Osteoblast (primary cell): ENCODE results near the gene EPHA8. TPM values are rescaled to one million over a fixed set of nuclear protein-coding genes. Genes with fewer than 3 reads are reported as not detected.

ENCODE experiments used
- DNase-seq: peaks from one replicate; pipeline ENCODE4 v3.0.0; 2011; ENCODE audit warnings: low spot score, mixed read lengths; ENCODE audit not compliant: insufficient read length; ENCODE audit errors: missing footprints
- H2AFZ ChIP-seq: 2 replicates; pipeline ENCODE4 v1.6.0; 2011; ENCODE audit warnings: mild to moderate bottlenecking, low read length
- H3K27ac ChIP-seq: 2 replicates; pipeline ENCODE4 v1.5.1; 2011; ENCODE audit warnings: mild to moderate bottlenecking, low read depth, low read length, moderate library complexity
- H3K27me3 ChIP-seq: 2 replicates; pipeline ENCODE4 v1.6.0; 2012; ENCODE audit warnings: mild to moderate bottlenecking, control low read depth, inconsistent platforms, low read length, moderate library complexity; ENCODE audit not compliant: insufficient read depth
- H3K36me3 ChIP-seq: 2 replicates; pipeline ENCODE4 v1.5.1; 2011; ENCODE audit warnings: mild to moderate bottlenecking, low read length, control low read depth, moderate library complexity; ENCODE audit not compliant: insufficient read depth
- H3K4me1 ChIP-seq: 2 replicates; pipeline ENCODE4 v1.5.1; 2011; ENCODE audit warnings: mild to moderate bottlenecking, low read length, control low read depth, moderate library complexity; ENCODE audit not compliant: insufficient read depth
- H3K4me2 ChIP-seq: 2 replicates; pipeline ENCODE4 v1.6.0; 2011; ENCODE audit warnings: mild to moderate bottlenecking, low read length; ENCODE audit not compliant: insufficient read depth
- H3K4me3 ChIP-seq: fragments of 200-600 bp; sonication (generic); 3 replicates; pipeline ENCODE4 v1.5.1; 2012; ENCODE audit warnings: mild to moderate bottlenecking, low read length, inconsistent platforms; ENCODE audit not compliant: insufficient read depth
- H3K79me2 ChIP-seq: 2 replicates; pipeline ENCODE4 v1.6.0; 2012; ENCODE audit warnings: mild to moderate bottlenecking, low read length, control low read depth, inconsistent platforms; ENCODE audit not compliant: insufficient read depth
- H3K9me3 ChIP-seq: 2 replicates; pipeline ENCODE4 v1.5.1; 2011; ENCODE audit warnings: low read depth, low read length, control low read depth
- H4K20me1 ChIP-seq: 2 replicates; pipeline ENCODE4 v1.6.0; 2012; ENCODE audit warnings: mild to moderate bottlenecking, low read length, control low read depth; ENCODE audit not compliant: insufficient read depth
- CTCF ChIP-seq: IDR thresholded peaks from 2 replicates; pipeline ENCODE4 v1.5.1; 2011; ENCODE audit warnings: mild to moderate bottlenecking, low read depth, low read length, moderate library complexity; ENCODE audit errors: extremely low read depth
- total RNA-seq: library from RNA; depleted of rRNA; stranded (reverse); fragments of >200 nt; gene quantifications from 2 replicates; pipeline ENCODE4 v1.2.3, GENCODE V29; 2012

The EPHA8 gene
- total RNA-seq, 1 donor = not detected

- no peaks in the 10 kb centered on the region for H3K79me2 ChIP-seq
- H3K4me3 ChIP-seq = no peak overlapping the region
- peaks cover 38% of the 10 kb centered on the region for H3K27me3 ChIP-seq
- no peak for TF ChIP-seq CTCF
- no peaks in the 10 kb centered on the region for H3K36me3 ChIP-seq
- H3K9me3 ChIP-seq = no peaks in the 10 kb centered on the region
- no peaks in the 10 kb centered on the region for H3K4me1 ChIP-seq
- no peak overlapping the region for H3K4me2 ChIP-seq
- no peak overlapping the region for H2AFZ ChIP-seq
- H3K27ac ChIP-seq = no peak overlapping the region
- DNase-seq = no peak
- no peaks in the 10 kb centered on the region for H4K20me1 ChIP-seq
Observed at GRCh38 chr1:22566161-22566560, 2.9 kb downstream of the EPHA8 start.

- Histone ChIP-seq H3K79me2 (no peaks in the 10 kb centered on the region), H3K36me3 (no peaks in the 10 kb centered on the region), H3K4me3 (no peak overlapping the region), H3K27me3 (peaks cover 32% of the 10 kb centered on the region), H3K27ac (no peak overlapping the region), H2AFZ (no peak overlapping the region), H4K20me1 (no peaks in the 10 kb centered on the region), H3K9me3 (no peaks in the 10 kb centered on the region), H3K4me2 (no peak overlapping the region), H3K4me1 (no peaks in the 10 kb centered on the region)
- TF ChIP-seq CTCF = no peak
- no peak for DNase-seq
Observed at GRCh38 chr1:22567197-22567596, 3.9 kb downstream of the EPHA8 start.

GRCh38 chr1:22567994-22568393 is 4.7 kb downstream of the EPHA8 start:
- Histone ChIP-seq H2AFZ (no peak overlapping the region), H4K20me1 (no peaks in the 10 kb centered on the region), H3K4me3 (no peak overlapping the region), H3K9me3 (no peaks in the 10 kb centered on the region), H3K27me3 (peaks cover 29% of the 10 kb centered on the region), H3K79me2 (no peaks in the 10 kb centered on the region), H3K36me3 (no peaks in the 10 kb centered on the region), H3K4me2 (no peak overlapping the region), H3K27ac (no peak overlapping the region), H3K4me1 (no peaks in the 10 kb centered on the region)
- DNase-seq = no peak
- TF ChIP-seq CTCF = no peak

- Histone ChIP-seq H3K27ac (no peak overlapping the region), H3K9me3 (no peaks in the 10 kb centered on the region), H3K36me3 (no peaks in the 10 kb centered on the region), H3K4me1 (no peaks in the 10 kb centered on the region), H4K20me1 (no peaks in the 10 kb centered on the region), H3K27me3 (peaks cover 21% of the 10 kb centered on the region), H3K79me2 (no peaks in the 10 kb centered on the region), H2AFZ (no peak overlapping the region), H3K4me3 (no peak overlapping the region), H3K4me2 (no peak overlapping the region)
- DNase-seq = no peak
- no peak for TF ChIP-seq CTCF
Observed at GRCh38 chr1:22569269-22569668, 6.0 kb downstream of the EPHA8 start.
